Upper lobe of left lung (tissue), 6 donors: ENCODE data around the gene ARPC1B. TPM values are rescaled to one million over a fixed set of nuclear protein-coding genes. Genes with fewer than 3 reads are reported as not detected.

Experiments used
- ATAC-seq, 2 donors: fragments of 200-7000 bp; cut with Tn5 transposase; one replicate each; pipeline ENCODE4 v1.9.1; 2022; ENCODE audit warnings: mild to moderate bottlenecking in 2 of 2, moderate library complexity in 2 of 2; ENCODE audit not compliant: low FRiP score in 2 of 2
- DNase-seq, 2 donors: peaks; one replicate each; pipeline ENCODE4 v3.0.0-alpha.2; 2019 to 2020
- H3K27ac ChIP-seq, 4 donors: fragments of 200-600 bp; sonication (generic); one replicate each; pipeline ENCODE4 v1.5.1; 2016 to 2019
- H3K27me3 ChIP-seq, 4 donors: fragments of 200-600 bp; sonication (generic); one replicate each; pipeline ENCODE4 v1.5.1; 2017 to 2019
- H3K36me3 ChIP-seq, 4 donors: fragments of 200-600 bp; sonication (generic); one replicate each; pipeline ENCODE4 v1.5.1; 2016 to 2019
- H3K4me1 ChIP-seq, 4 donors: fragments of 200-600 bp; sonication (generic); one replicate each; pipeline ENCODE4 v1.5.1; 2018 to 2019
- H3K4me3 ChIP-seq, 4 donors: fragments of 200-600 bp; sonication (generic); one replicate each; pipeline ENCODE4 v1.5.1; 2017 to 2019; ENCODE audit warnings: mild to moderate bottlenecking in 2 of 4, moderate library complexity in 1 of 4
- H3K9me3 ChIP-seq, 4 donors: fragments of 200-600 bp; sonication (generic); one replicate each; pipeline ENCODE4 v1.5.1; 2018 to 2019
- CTCF ChIP-seq, 6 experiments: fragments of 450-650 bp in 4 of 6; fragments of 200-600 bp in 2 of 6; sonication (generic) in 2 of 6; IDR thresholded peaks; one replicate each; pipeline ENCODE4 v1.5.1; 2016 to 2019; ENCODE audit warnings: antibody characterized with exemption in 6 of 6
- EP300 ChIP-seq, 4 donors: sonication (generic); formaldehyde crosslinking; IDR thresholded peaks; one replicate each; pipeline ENCODE4 v1.5.1; 2017; ENCODE audit warnings: antibody characterized with exemption in 4 of 4, control low read depth in 2 of 4
- POLR2A ChIP-seq, 4 donors: fragments of 450-650 bp; IDR thresholded peaks; one replicate each; pipeline ENCODE4 v1.5.1; 2016 to 2017; ENCODE audit warnings: antibody characterized with exemption in 4 of 4, mild to moderate bottlenecking in 2 of 4
- POLR2AphosphoS5 ChIP-seq, 2 donors: sonication (generic); formaldehyde crosslinking; IDR thresholded peaks; one replicate each; pipeline ENCODE4 v1.5.1; 2017; ENCODE audit warnings: antibody characterized with exemption in 2 of 2
- WGBS, 2 donors: methylation state at CpG; one replicate each; pipeline ENCODE4 v1.1.5; 2017 to 2018; 5-methylcytosine and 5-hydroxymethylcytosine counted together
- total RNA-seq, 6 donors: library from RNA; depleted of rRNA in 4 of 6; stranded (reverse); fragments of >200 nt in 4 of 6; gene quantifications; one replicate each; pipeline versions ENCODE4 v1.1.0 to v1.2.1, GENCODE V29; 2016 to 2021
- donor health status: DM: no; HTN: no; CAD: no; lungs with moderate emphysema.
- donor health status: DM: no; HTN: yes; CAD: no; lungs with severe emphysema.

Gene ARPC1B
- total RNA-seq, 6 donors from 2014 or later, result 186 to 387 (median 304) TPM

GRCh38 chr7:99420986-99421385 is 46.5 kb downstream of the ARPC1B start:
- no peaks in the 10 kb centered on the region for H3K9me3 ChIP-seq
- DNase-seq (no peak), ATAC-seq (no peak)
- H3K27ac ChIP-seq, result no peak overlapping the region
- no peaks in the 10 kb centered on the region for H3K4me1 ChIP-seq
- no peaks in the 10 kb centered on the region for H3K27me3 ChIP-seq
- H3K36me3 ChIP-seq, result peaks cover 39 to 92% (median 77%) of the 10 kb centered on the region in 4 donors
- no peak overlapping the region for H3K4me3 ChIP-seq
- TF ChIP-seq POLR2AphosphoS5 (IDR thresholded peaks at IDR 0.05) (no peak), POLR2A (IDR thresholded peaks at IDR 0.05) (no peak), EP300 (IDR thresholded peaks at IDR 0.05) (no peak), CTCF (IDR thresholded peaks at IDR 0.05) (no peak)
- 92 to 99% methylated on average over 6 to 7 of the region's 7 CpGs for WGBS, 2 donors

GRCh38 chr7:99422186-99422585 is 47.7 kb downstream of the ARPC1B start:
- TF ChIP-seq POLR2A (IDR thresholded peaks at IDR 0.05) (no peak), CTCF (IDR thresholded peaks at IDR 0.05) (no peak), POLR2AphosphoS5 (IDR thresholded peaks at IDR 0.05) (no peak), EP300 (IDR thresholded peaks at IDR 0.05) (no peak)

GRCh38 chr7:99422625-99423024 is 48.1 kb downstream of the ARPC1B start:
- Histone ChIP-seq H3K4me3 (no peak overlapping the region), H3K36me3 (peaks cover 26 to 79% (median 63%) of the 10 kb centered on the region in 4 donors), H3K27ac (no peak overlapping the region), H3K4me1 (no peaks in the 10 kb centered on the region), H3K9me3 (no peaks in the 10 kb centered on the region), H3K27me3 (no peaks in the 10 kb centered on the region)
- 82 to 88% methylated on average over 5 of the region's 5 CpGs for WGBS, 2 donors
- TF ChIP-seq POLR2AphosphoS5 (IDR thresholded peaks at IDR 0.05) (no peak), EP300 (IDR thresholded peaks at IDR 0.05) (no peak), CTCF (IDR thresholded peaks at IDR 0.05) (no peak), POLR2A (IDR thresholded peaks at IDR 0.05) (no peak)
- ATAC-seq (no peak), DNase-seq (no peak)

More at GRCh38 chr7:99422186-99422585, 47.7 kb downstream of the ARPC1B start:
- Histone ChIP-seq H3K4me1 (no peaks in the 10 kb centered on the region), H3K4me3 (no peak overlapping the region), H3K27ac (no peak overlapping the region), H3K9me3 (no peaks in the 10 kb centered on the region), H3K27me3 (no peaks in the 10 kb centered on the region), H3K36me3 (peaks cover 30 to 83% (median 67%) of the 10 kb centered on the region in 4 donors)
- WGBS, 2 donors, result 88 to 94% methylated on average over 10 to 11 of the region's 11 CpGs
- ATAC-seq, result no peak
- DNase-seq, result no peak

GRCh38 chr7:99424932-99425730 is 50.6 kb downstream of the ARPC1B start:
- TF ChIP-seq POLR2AphosphoS5 (IDR thresholded peaks at IDR 0.05) (no peak), POLR2A (IDR thresholded peaks at IDR 0.05) (no peak), CTCF (IDR thresholded peaks at IDR 0.05) (no peak), EP300 (IDR thresholded peaks at IDR 0.05) (no peak)
- 91 to 100% methylated on average over 3 to 23 of the region's 24 CpGs for WGBS, 2 donors
- Histone ChIP-seq H3K9me3 (no peaks in the 10 kb centered on the region), H3K27me3 (no peaks in the 10 kb centered on the region), H3K36me3 (peaks cover 6 to 76% (median 55%) of the 10 kb centered on the region in 4 donors), H3K27ac (no peak overlapping the region), H3K4me1 (no peaks in the 10 kb centered on the region), H3K4me3 (no peak overlapping the region)
- DNase-seq (no peak), ATAC-seq (peak in 1 of 2 donors; percentile 16)
